NCI-H2029 (cell line): ENCODE measurements around the gene TLK2.

Experiments
- DNase-seq: peaks from one replicate; lab custom pipeline; 2025; lab: John Stamatoyannopoulos, UW

The TLK2 gene

DNA sequence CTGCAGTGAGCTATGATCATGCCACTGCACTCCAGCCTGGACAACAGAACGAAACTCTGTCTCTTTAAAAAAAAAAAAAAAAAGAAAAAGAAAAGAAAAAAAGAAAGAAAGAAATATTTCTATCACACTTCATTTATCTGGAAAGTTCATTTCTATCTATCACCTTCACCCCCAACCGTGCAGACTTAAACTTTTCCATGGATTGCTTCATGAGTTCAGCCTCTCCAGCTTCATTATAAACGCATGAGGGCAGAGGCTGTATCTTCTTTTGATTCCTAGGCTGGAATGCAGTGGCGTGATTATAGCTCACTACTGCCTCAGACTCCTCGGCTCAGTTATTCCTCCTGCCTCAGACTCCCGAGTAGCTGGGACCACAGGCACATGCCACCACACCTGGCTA is 177.0 kb downstream of the TLK2 start:
- DNase-seq = no peak

DNA sequence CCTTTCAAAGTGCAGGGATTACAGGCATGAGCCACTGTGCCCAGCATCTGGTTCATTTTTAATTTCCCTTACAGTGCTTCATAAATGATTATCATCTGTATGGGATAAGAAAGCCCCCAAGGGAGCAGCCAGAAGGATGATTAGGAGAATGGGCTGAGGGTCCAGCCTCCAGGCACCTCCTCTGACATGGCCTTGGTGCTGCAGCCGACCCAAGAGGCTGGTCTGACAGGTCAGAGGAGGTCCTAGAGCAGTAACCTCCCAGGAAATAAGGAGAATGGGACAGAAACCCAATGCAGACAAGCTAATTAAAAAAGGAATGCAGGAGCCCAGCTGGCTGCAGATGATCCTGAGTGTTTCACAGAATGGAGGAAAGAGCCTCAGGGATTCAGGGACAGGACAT is 177.8 kb downstream of the TLK2 start:
- DNase-seq = no peak

DNA sequence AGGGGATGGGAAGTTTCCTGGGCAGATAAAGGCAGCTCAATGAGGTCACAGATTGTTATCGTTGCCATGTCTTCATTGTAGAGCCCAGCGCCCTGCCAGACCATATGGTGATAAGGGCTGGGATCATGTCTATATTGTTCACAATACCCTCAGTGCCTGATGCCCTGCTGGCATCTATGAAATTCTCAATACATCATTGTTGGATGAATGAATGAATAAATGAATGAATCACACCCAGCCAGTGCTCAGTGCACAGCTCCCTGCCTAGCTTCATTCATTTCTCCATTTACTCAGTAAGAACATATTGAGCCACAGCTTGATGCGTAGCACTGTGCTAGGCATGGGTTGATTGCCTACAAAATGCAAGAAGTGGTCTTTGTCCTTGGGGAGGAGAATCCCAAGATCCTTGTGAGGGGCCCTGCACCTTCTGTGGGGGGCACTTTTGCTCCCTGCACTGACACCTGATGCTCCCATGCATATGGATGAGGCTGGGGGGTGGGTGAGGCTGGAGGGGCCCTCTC is 178.6 kb downstream of the TLK2 start:
- no peak for DNase-seq

DNA sequence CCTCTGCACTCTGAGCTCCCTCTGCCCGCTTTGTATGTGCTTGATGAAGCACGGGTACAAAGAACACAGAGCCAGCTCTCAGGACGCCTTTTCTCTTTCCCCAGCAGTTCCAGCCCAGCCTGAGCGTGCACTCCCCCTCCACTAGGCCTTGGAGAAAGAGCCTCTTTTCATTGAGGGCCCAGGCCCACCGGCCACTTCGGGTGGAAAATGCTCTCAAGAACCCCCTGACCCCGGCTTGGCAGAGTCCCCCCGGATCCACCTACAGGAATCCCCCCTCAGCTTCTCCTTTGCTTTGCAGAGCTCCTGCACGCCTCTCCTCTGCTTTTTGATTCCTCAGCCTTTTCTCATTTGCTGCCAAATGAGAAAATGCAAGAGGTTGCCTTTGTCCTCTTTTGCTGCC is 179.1 kb downstream of the TLK2 start:
- no peak for DNase-seq

DNA sequence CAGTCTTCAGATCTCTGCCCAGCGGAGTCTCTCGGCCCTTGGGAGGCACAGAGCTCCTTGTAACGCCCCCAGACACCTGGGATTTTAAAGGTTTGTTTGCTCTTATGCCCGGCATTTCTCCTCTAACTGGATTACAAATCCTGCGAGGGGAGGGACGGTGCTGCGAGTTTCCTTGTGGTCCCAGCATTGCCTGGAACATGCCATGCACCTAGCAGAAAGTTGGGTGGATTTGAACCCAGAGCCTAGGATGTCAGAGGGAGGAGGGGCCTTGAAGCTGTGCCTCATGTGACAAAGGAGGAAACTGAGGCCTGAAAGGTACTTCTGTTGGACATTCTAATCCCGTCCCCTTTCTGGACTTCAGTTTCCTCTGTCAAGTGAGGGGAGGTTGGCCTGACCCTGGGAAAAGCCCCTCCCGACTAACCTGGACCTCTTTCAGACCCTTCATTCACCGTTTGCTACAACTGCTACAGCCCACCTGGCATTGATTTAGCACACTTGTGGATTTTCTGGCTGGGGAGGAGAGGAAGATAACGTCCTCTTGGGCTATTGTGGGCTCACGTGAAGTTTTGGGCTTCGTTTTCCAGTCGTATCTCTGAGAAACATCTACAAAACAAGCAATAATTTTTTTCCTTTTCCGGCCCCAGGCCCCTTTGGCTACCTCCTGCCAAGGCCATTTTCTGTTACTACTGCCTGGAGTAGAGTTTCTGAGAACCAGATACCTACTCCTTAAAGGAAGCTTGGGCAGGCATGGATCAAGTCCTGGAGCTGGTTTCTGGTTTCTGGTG is 179.7 kb downstream of the TLK2 start:
- no peak for DNase-seq

DNA sequence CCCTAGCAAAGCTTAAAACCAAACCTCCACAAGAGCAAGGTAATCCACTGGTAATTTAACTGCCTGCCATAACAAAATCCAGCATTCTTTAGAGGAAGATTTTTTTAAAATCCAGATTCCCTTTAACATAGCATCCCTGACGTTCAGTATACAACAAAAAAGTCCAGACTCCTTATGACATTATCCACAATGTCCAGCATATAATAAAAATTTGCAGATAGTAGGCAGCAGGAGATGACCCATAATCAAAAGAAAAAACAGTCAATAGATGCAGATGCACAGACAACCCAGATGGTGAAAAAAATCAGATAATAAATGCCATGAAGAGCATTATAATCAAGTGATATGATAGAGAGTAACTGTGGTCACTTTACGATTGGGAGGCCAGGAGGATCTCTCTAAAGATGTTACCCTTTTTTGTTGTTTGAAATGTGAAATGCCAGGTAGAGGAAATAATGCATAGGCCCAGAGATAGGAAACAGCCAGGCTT is 182.0 kb downstream of the TLK2 start:
- no peak for DNase-seq

DNA sequence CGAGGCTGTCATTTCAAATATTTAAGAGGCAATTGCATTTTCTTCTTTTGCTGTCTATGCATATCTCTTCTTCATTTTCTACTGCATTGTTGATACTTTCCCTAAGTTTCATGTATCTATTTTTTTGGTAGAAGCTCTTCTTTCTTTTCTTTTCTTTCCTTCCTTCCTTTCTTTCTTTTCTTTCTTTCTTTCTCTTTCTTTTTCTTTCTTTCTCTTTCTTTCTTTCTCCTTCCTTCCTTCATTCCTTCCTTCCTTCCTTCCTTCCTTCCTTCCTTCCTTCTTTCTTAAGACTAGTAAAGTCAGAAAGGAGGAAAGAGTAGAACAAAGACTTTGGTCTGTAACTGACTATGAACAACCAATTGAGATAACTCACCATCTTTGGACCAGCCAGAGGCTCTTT is 182.7 kb downstream of the TLK2 start:
- DNase-seq = no peak

DNA sequence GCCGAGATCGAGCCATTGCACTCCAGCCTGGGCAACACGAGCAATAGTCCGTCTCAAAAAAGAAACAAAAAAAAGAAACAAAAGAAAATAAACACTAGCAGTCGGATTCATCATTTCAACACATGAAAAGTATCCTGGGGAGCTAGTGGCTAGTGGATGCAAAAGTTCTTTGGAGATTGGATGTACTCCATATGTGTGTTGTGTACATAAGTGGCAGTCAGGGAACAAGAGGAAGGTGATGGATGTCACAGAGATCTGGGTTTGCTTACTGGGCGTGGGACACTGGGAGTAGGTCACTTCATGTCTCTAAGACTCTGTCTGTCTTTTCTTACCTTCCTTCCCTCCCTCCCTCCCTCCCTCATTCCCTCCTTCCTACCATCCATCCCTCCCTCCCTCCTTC is 184.2 kb downstream of the TLK2 start:
- no peak for DNase-seq
